HFF-Myc (cell line): ENCODE data around the gene ABCF2.
A peak's percentile ranks its signal among the peaks of the same experiment; 100 is the strongest.

Experiments
- DNase-seq: peaks from one replicate; pipeline ENCODE4 v3.0.0-alpha.2; 2011; ENCODE audit warnings: low read depth; ENCODE audit errors: extremely low read depth
- H3K4me3 ChIP-seq: replicated peaks from 2 replicates; pipeline ENCODE4 v1.5.1; 2011; ENCODE audit warnings: low read depth, mild to moderate bottlenecking, control low read depth, low read length
- TF ChIP-seq, protein P1 (sequence below): IDR thresholded peaks from 2 replicates; pipeline ENCODE4 v1.5.1; 2012; ENCODE audit warnings: mild to moderate bottlenecking, low read depth, low read length, control low read depth; ENCODE audit errors: missing control alignments

ABCF2 gene

DNA sequence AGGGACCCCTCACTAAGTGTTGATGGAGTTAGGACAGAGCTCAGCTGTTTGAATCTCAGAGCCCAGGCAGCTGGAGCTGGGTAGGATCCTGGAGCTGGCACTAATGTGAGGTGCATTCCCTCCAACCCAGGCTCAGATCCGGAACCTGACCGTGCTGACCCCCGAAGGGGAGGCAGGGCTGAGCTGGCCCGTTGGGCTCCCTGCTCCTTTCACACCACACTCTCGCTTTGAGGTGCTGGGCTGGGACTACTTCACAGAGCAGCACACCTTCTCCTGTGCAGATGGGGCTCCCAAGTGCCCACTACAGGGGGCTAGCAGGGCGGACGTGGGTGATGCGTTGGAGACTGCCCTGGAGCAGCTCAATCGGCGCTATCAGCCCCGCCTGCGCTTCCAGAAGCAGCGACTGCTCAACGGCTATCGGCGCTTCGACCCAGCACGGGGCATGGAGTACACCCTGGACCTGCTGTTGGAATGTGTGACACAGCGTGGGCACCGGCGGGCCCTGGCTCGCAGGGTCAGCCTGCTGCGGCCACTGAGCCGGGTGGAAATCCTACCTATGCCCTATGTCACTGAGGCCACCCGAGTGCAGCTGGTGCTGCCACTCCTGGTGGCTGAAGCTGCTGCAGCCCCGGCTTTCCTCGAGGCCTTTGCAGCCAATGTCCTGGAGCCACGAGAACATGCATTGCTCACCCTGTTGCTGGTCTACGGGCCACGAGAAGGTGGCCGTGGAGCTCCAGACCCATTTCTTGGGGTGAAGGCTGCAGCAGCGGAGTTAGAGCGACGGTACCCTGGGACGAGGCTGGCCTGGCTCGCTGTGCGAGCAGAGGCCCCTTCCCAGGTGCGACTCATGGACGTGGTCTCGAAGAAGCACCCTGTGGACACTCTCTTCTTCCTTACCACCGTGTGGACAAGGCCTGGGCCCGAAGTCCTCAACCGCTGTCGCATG is 10.5 kb upstream of the ABCF2 start:
- no peak overlapping the region for H3K4me3 ChIP-seq
- no peak for DNase-seq
- TF ChIP-seq, protein P1, sequence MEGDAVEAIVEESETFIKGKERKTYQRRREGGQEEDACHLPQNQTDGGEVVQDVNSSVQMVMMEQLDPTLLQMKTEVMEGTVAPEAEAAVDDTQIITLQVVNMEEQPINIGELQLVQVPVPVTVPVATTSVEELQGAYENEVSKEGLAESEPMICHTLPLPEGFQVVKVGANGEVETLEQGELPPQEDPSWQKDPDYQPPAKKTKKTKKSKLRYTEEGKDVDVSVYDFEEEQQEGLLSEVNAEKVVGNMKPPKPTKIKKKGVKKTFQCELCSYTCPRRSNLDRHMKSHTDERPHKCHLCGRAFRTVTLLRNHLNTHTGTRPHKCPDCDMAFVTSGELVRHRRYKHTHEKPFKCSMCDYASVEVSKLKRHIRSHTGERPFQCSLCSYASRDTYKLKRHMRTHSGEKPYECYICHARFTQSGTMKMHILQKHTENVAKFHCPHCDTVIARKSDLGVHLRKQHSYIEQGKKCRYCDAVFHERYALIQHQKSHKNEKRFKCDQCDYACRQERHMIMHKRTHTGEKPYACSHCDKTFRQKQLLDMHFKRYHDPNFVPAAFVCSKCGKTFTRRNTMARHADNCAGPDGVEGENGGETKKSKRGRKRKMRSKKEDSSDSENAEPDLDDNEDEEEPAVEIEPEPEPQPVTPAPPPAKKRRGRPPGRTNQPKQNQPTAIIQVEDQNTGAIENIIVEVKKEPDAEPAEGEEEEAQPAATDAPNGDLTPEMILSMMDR, result no peak

DNA sequence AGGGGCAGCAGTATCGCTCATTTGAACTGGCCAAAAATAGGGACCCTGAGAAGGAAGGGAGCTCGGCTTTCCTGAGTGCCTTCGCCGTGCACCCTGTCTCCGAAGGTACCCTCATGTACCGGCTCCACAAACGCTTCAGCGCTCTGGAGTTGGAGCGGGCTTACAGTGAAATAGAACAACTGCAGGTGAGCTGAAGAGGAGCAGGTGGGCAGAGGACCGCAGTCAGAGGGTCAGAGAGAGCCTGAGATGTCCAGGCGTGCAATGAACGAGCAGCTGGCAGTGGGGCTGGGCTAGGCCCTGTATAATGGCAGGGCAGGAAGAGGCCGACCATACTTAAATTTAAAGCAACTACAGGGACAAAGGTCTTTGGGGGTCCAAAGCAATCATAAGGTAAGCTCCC is 9.4 kb upstream of the ABCF2 start:
- TF ChIP-seq, protein P1, result no peak
- H3K4me3 ChIP-seq, result no peak overlapping the region
- DNase-seq, result no peak

DNA sequence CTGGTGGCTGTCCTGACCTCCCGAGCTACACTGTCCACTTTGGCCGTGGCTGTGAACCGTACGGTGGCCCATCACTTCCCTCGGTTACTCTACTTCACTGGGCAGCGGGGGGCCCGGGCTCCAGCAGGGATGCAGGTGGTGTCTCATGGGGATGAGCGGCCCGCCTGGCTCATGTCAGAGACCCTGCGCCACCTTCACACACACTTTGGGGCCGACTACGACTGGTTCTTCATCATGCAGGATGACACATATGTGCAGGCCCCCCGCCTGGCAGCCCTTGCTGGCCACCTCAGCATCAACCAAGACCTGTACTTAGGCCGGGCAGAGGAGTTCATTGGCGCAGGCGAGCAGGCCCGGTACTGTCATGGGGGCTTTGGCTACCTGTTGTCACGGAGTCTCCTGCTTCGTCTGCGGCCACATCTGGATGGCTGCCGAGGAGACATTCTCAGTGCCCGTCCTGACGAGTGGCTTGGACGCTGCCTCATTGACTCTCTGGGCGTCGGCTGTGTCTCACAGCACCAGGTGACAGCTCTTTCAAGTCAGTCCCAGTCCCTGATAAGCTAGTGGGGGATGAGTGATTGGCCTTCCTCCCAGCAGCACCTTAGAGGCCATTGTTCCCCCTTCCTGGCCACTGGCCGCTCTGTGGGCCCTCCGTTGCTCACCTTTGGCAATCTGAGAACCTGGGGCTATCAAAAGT is 8.2 kb upstream of the ABCF2 start:
- DNase-seq, result no peak
- TF ChIP-seq, protein P1, result no peak
- no peak overlapping the region for H3K4me3 ChIP-seq

DNA sequence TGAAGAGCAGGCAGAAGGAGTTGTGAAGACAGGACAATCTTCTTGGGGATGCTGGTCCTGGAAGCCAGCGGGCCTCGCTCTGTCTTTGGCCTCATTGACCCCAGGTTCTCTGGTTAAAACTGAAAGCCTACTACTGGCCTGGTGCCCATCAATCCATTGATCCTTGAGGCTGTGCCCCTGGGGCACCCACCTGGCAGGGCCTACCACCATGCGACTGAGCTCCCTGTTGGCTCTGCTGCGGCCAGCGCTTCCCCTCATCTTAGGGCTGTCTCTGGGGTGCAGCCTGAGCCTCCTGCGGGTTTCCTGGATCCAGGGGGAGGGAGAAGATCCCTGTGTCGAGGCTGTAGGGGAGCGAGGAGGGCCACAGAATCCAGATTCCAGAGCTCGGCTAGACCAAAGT is 6.8 kb upstream of the ABCF2 start:
- TF ChIP-seq, protein P1, result no peak
- DNase-seq, result no peak
- H3K4me3 ChIP-seq, result peak overlapping the region; percentile 99

DNA sequence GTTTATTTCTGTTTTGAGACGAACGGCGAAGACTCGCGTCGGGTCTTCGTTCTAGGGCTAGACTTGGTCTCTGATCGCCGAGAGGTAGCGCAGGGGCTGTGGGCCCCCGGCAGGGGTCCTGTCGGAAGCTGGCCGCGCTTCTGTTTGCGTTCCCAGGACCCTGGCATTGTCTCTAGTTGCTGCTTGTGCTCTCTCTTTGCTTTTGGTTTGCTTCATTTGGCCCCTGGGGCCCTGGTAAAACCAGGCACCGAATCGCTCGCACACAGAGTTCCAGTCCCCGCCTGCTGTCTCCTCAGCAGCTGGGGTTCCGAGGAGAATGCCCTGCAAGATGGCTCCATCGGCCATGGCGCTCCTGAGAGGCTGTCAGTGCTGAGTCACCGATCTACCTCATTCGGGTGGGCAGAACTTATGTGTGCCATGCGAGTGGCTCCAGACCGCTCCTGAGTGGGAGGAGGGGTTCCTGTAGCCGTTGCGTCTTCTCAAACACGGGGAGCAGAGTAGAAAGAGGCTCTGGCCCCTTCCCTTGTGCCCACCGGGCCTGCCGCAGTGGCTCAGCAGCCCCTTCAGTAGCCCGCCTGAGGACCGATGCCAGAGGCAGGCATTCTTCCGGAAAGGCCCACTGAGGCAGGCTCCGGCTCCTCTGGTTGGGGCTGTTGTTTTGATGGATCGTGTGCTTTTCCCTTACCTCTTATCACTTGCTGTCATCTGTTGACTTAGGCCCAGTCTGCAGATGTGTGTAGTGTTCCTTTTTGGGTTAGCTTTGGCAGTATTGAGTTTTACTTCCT is 6.1 kb upstream of the ABCF2 start:
- DNase-seq, result peak; percentile 35
- H3K4me3 ChIP-seq, result peak overlapping the region; percentile 99
- TF ChIP-seq, protein P1, result no peak

DNA sequence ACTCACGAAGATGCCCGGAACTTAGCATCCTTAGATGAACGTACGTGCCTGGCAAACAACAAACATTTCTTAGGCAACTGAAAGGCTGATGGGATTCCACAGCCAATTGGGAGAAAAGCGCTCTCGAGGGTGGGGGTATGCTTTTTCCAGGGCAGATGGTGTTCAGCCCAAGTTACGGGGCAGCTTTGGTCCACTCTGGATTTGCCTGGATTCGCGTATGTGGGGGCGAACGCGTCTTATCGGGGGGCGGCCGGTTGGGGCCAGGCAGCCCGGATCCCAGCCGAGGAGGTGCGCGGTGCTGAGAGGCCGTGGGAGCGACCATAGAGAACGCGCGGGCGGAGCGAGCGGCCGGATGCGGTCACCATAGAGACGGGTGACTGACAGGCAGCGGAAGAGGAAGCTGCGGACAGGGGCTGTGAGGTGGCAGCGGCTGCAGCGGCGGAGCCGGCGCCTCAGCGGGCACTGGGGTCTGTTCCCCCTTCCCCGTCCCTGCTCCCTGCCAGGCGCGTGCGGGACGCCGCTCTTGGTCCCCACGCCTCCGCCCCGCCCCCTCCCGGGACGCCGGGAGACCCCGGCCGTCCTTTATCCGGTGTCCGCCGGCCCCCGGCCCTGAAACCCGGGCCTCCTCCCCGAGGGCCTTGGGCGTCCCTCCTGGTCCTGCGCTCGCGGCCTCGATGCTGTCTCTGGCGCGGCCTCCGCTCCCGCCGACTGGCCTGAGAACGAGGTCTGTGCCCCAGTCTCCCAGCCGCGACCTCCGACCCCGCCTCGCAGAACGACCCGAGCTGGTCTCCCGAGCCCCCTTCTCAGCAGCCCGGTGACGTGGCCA is 5.3 kb upstream of the ABCF2 start, which contains the start of gene CHPF2:
CHPF2 (plus strand) TSS at position 393 of the 826 bp plus-strand sequence. CDS start 1,529 bp downstream, outside the sequence.
- TF ChIP-seq, protein P1, result no peak
- DNase-seq, result no peak
- peak within 1 kb of the TSS; percentile 99 for H3K4me3 ChIP-seq
